Measurements from ENCODE around the gene LTBP1. TPM values are rescaled to one million over a fixed set of nuclear protein-coding genes. Genes with fewer than 3 reads are reported as not detected.

The LTBP1 gene
- total and polyA plus RNA-seq, 2 of the 13 experiments (the other 11 are each of a cell fraction or from before 2014, with no cell fraction given) = 0.12 to 0.22 TPM

DNA sequence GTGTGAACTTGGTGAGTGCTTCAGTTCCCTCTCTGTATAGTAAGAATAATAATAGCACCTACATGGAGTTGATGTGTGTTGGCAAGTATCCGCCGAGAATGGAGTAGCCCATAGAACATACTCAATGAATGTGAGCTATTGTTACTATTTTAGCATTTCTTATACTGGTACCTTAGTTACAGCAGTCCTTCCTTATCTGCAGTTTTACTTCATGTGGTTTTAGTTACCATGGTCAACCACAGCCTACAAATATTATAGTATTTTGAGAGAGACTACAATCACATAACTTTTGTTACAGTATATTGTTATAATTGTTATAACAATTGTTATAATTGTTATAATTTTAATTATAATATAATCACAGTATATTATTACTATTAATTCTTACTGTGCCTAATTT, 377.2 kb downstream of the LTBP1 start (continued):
- TF ChIP-seq, protein P1, sequence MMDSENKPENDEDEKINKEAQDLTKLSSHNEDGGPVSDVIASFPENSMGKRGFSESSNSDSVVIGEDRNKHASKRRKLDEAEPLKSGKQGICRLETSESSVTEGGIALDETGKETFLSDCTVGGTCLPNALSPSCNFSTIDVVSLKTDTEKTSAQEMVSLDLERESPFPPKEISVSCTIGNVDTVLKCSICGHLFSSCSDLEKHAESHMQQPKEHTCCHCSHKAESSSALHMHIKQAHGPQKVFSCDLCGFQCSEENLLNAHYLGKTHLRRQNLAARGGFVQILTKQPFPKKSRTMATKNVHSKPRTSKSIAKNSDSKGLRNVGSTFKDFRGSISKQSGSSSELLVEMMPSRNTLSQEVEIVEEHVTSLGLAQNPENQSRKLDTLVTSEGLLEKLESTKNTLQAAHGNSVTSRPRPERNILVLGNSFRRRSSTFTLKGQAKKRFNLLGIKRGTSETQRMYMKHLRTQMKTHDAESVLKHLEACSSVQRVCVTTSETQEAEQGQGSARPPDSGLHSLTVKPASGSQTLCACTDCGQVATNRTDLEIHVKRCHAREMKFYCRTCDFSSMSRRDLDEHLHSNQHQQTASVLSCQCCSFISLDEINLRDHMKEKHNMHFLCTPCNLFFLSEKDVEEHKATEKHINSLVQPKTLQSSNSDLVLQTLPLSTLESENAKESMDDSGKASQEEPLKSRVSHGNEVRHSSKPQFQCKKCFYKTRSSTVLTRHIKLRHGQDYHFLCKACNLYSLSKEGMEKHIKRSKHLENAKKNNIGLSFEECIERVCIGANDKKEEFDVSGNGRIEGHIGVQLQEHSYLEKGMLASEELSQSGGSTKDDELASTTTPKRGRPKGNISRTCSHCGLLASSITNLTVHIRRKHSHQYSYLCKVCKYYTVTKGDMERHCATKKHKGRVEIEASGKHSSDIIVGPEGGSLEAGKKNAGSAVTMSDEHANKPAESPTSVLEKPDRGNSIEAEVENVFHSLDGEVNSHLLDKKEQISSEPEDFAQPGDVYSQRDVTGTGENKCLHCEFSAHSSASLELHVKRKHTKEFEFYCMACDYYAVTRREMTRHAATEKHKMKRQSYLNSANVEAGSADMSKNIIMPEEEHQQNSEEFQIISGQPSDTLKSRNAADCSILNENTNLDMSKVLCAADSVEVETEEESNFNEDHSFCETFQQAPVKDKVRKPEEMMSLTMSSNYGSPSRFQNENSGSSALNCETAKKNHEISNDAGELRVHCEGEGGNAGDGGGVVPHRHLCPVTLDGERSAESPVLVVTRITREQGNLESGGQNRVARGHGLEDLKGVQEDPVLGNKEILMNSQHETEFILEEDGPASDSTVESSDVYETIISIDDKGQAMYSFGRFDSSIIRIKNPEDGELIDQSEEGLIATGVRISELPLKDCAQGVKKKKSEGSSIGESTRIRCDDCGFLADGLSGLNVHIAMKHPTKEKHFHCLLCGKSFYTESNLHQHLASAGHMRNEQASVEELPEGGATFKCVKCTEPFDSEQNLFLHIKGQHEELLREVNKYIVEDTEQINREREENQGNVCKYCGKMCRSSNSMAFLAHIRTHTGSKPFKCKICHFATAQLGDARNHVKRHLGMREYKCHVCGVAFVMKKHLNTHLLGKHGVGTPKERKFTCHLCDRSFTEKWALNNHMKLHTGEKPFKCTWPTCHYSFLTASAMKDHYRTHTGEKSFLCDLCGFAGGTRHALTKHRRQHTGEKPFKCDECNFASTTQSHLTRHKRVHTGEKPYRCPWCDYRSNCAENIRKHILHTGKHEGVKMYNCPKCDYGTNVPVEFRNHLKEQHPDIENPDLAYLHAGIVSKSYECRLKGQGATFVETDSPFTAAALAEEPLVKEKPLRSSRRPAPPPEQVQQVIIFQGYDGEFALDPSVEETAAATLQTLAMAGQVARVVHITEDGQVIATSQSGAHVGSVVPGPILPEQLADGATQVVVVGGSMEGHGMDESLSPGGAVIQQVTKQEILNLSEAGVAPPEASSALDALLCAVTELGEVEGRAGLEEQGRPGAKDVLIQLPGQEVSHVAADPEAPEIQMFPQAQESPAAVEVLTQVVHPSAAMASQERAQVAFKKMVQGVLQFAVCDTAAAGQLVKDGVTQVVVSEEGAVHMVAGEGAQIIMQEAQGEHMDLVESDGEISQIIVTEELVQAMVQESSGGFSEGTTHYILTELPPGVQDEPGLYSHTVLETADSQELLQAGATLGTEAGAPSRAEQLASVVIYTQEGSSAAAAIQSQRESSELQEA (CRISPR knock-in tag; IDR thresholded peaks at IDR 0.05; ENCODE audit: not compliant biosample characterization) = no peak
- TF ChIP-seq ATAD3A (CRISPR knock-in tag; IDR thresholded peaks at IDR 0.05) (no peak), ZNF326 (CRISPR knock-in tag; IDR thresholded peaks at IDR 0.05; ENCODE audit: borderline replicate concordance) (no peak), ZNF260 (CRISPR knock-in tag; IDR thresholded peaks at IDR 0.05; ENCODE audit: borderline replicate concordance, low read depth) (no peak), ZNF143 (CRISPR knock-in tag; IDR thresholded peaks at IDR 0.05) (no peak), ELF1 (CRISPR knock-in tag; IDR thresholded peaks at IDR 0.05) (no peak)

Measured in HepG2 (cell line).